Lower leg skin (tissue), 3 donors: ENCODE data around the gene ARPC4.

Source experiments
- POLR2A ChIP-seq, 2 donors: fragments of 450-650 bp; IDR thresholded peaks; one replicate each; pipeline ENCODE4 v1.6.1; 2016 to 2017; ENCODE audit warnings: antibody characterized with exemption in 2 of 2, mild to moderate bottlenecking in 1 of 2, moderate library complexity in 1 of 2
- TF ChIP-seq, protein P1 (sequence below), 3 donors: fragments of 450-650 bp; IDR thresholded peaks; one replicate each; pipeline ENCODE4 v1.5.1; 2016; ENCODE audit warnings: antibody characterized with exemption in 3 of 3, mild to moderate bottlenecking in 3 of 3, moderate library complexity in 2 of 3

- TF ChIP-seq, protein P1, sequence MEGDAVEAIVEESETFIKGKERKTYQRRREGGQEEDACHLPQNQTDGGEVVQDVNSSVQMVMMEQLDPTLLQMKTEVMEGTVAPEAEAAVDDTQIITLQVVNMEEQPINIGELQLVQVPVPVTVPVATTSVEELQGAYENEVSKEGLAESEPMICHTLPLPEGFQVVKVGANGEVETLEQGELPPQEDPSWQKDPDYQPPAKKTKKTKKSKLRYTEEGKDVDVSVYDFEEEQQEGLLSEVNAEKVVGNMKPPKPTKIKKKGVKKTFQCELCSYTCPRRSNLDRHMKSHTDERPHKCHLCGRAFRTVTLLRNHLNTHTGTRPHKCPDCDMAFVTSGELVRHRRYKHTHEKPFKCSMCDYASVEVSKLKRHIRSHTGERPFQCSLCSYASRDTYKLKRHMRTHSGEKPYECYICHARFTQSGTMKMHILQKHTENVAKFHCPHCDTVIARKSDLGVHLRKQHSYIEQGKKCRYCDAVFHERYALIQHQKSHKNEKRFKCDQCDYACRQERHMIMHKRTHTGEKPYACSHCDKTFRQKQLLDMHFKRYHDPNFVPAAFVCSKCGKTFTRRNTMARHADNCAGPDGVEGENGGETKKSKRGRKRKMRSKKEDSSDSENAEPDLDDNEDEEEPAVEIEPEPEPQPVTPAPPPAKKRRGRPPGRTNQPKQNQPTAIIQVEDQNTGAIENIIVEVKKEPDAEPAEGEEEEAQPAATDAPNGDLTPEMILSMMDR (IDR thresholded peaks at IDR 0.05): no peak
- TF ChIP-seq POLR2A (IDR thresholded peaks at IDR 0.05): no peak
Observed at GRCh38 chr3:9746330-9746729, 46.6 kb upstream of the ARPC4 start.
